HG02798 (cell line): ENCODE results near the gene RAPGEF2.
"Not testable (repeated sequence)": the region's sequence is repeated elsewhere in the genome, so short reads cannot be mapped to it uniquely, and the experiment has no call there.

Experiments used
- ATAC-seq: cut with Tn5 transposase; IDR thresholded peaks from one replicate; pipeline ENCODE4 v1.9.1; 2021; ENCODE audit warnings: mild to moderate bottlenecking; ENCODE audit not compliant: unreplicated experiment, poor library complexity

RAPGEF2 gene

GRCh38 chr4:159097785-159098184, 5.1 kb upstream of the RAPGEF2 start:
- ATAC-seq: no peak

- no peak for ATAC-seq
These were observed 4.3 kb upstream of the RAPGEF2 start for GRCh38 chr4:159098482-159099127.

- ATAC-seq: no peak
These were observed 774 bp upstream of the RAPGEF2 start for GRCh38 chr4:159101988-159102621.

GRCh38 chr4:159103384-159103990, 608 bp downstream of the RAPGEF2 start:
- peak; percentile 29 for ATAC-seq

GRCh38 chr4:159104694-159105414, 2.0 kb downstream of the RAPGEF2 start:
- ATAC-seq: no peak

- no peak for ATAC-seq
These were observed 2.9 kb downstream of the RAPGEF2 start for GRCh38 chr4:159105761-159106243.

- no peak for ATAC-seq
These were observed 3.8 kb downstream of the RAPGEF2 start for GRCh38 chr4:159106636-159107035.

GRCh38 chr4:159107203-159107925, 4.5 kb downstream of the RAPGEF2 start:
- ATAC-seq: no peak

- ATAC-seq: no peak
These were observed 5.2 kb downstream of the RAPGEF2 start for GRCh38 chr4:159108124-159108523.

GRCh38 chr4:159110961-159111360, 8.1 kb downstream of the RAPGEF2 start:
- no peak for ATAC-seq

- no peak for ATAC-seq
These were observed 8.5 kb downstream of the RAPGEF2 start for GRCh38 chr4:159111416-159111815.

GRCh38 chr4:159113366-159113765, 10.5 kb downstream of the RAPGEF2 start:
- ATAC-seq: not testable (repeated sequence)

- ATAC-seq: not testable (repeated sequence)
These were observed 13.2 kb downstream of the RAPGEF2 start for GRCh38 chr4:159116098-159116497.

- ATAC-seq: not testable (repeated sequence)
These were observed 13.8 kb downstream of the RAPGEF2 start for GRCh38 chr4:159116693-159117092.

GRCh38 chr4:159117564-159117963, 14.7 kb downstream of the RAPGEF2 start:
- no peak for ATAC-seq

- ATAC-seq: peak; percentile 57
These were observed 15.1 kb downstream of the RAPGEF2 start for GRCh38 chr4:159117968-159118367.

- ATAC-seq: no peak
These were observed 18.5 kb downstream of the RAPGEF2 start for GRCh38 chr4:159121371-159121770.

GRCh38 chr4:159126716-159127115, 23.8 kb downstream of the RAPGEF2 start:
- no peak for ATAC-seq

- no peak for ATAC-seq
These were observed 25.1 kb downstream of the RAPGEF2 start for GRCh38 chr4:159127745-159128518.
